Osteoblast (primary cell): ENCODE data around the gene PRICKLE1. TPM values are rescaled to one million over a fixed set of nuclear protein-coding genes. Genes with fewer than 3 reads are reported as not detected.

Source experiments
- DNase-seq: peaks from one replicate; pipeline ENCODE4 v3.0.0; 2011; ENCODE audit warnings: low spot score, mixed read lengths; ENCODE audit not compliant: insufficient read length; ENCODE audit errors: missing footprints
- H2AFZ ChIP-seq: 2 replicates; pipeline ENCODE4 v1.6.0; 2011; ENCODE audit warnings: mild to moderate bottlenecking, low read length
- H3K27ac ChIP-seq: 2 replicates; pipeline ENCODE4 v1.5.1; 2011; ENCODE audit warnings: mild to moderate bottlenecking, low read depth, low read length, moderate library complexity
- H3K27me3 ChIP-seq: 2 replicates; pipeline ENCODE4 v1.6.0; 2012; ENCODE audit warnings: mild to moderate bottlenecking, control low read depth, inconsistent platforms, low read length, moderate library complexity; ENCODE audit not compliant: insufficient read depth
- H3K36me3 ChIP-seq: 2 replicates; pipeline ENCODE4 v1.5.1; 2011; ENCODE audit warnings: mild to moderate bottlenecking, low read length, control low read depth, moderate library complexity; ENCODE audit not compliant: insufficient read depth
- H3K4me1 ChIP-seq: 2 replicates; pipeline ENCODE4 v1.5.1; 2011; ENCODE audit warnings: mild to moderate bottlenecking, low read length, control low read depth, moderate library complexity; ENCODE audit not compliant: insufficient read depth
- H3K4me2 ChIP-seq: 2 replicates; pipeline ENCODE4 v1.6.0; 2011; ENCODE audit warnings: mild to moderate bottlenecking, low read length; ENCODE audit not compliant: insufficient read depth
- H3K4me3 ChIP-seq: fragments of 200-600 bp; sonication (generic); 3 replicates; pipeline ENCODE4 v1.5.1; 2012; ENCODE audit warnings: mild to moderate bottlenecking, low read length, inconsistent platforms; ENCODE audit not compliant: insufficient read depth
- H3K79me2 ChIP-seq: 2 replicates; pipeline ENCODE4 v1.6.0; 2012; ENCODE audit warnings: mild to moderate bottlenecking, low read length, control low read depth, inconsistent platforms; ENCODE audit not compliant: insufficient read depth
- H3K9me3 ChIP-seq: 2 replicates; pipeline ENCODE4 v1.5.1; 2011; ENCODE audit warnings: low read depth, low read length, control low read depth
- H4K20me1 ChIP-seq: 2 replicates; pipeline ENCODE4 v1.6.0; 2012; ENCODE audit warnings: mild to moderate bottlenecking, low read length, control low read depth; ENCODE audit not compliant: insufficient read depth
- total RNA-seq: library from RNA; depleted of rRNA; stranded (reverse); fragments of >200 nt; gene quantifications from 2 replicates; pipeline ENCODE4 v1.2.3, GENCODE V29; 2012
- TF ChIP-seq, protein P1 (sequence below): IDR thresholded peaks from 2 replicates; pipeline ENCODE4 v1.5.1; 2011; ENCODE audit warnings: mild to moderate bottlenecking, low read depth, low read length, moderate library complexity; ENCODE audit errors: extremely low read depth

The PRICKLE1 gene
- total RNA-seq, 1 donor = 13.0 TPM

DNA sequence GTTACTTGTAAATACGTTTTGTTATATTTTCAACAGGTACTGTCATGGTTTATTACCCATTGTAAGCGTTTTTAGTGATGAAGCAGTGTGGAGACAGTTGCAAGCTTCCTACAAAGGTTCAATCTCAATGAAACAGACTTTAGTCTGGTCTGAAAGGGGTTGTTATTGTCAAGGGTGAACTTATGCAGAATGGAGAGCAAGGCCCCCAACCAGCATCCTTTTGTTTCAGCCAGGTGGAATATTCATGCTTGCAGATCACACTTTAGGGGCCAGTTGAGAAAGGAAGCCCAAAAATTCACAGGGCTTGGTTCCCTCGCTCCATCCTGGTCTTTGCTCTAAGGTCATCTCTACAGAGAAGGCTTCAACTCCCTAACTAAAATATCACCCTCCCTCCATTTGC is 103.7 kb downstream of the PRICKLE1 start:
- H3K9me3 ChIP-seq = no peaks in the 10 kb centered on the region
- H2AFZ ChIP-seq = no peak overlapping the region
- no peak overlapping the region for H3K4me2 ChIP-seq
- DNase-seq = no peak
- H4K20me1 ChIP-seq = peaks cover 46% of the 10 kb centered on the region
- TF ChIP-seq, protein P1, sequence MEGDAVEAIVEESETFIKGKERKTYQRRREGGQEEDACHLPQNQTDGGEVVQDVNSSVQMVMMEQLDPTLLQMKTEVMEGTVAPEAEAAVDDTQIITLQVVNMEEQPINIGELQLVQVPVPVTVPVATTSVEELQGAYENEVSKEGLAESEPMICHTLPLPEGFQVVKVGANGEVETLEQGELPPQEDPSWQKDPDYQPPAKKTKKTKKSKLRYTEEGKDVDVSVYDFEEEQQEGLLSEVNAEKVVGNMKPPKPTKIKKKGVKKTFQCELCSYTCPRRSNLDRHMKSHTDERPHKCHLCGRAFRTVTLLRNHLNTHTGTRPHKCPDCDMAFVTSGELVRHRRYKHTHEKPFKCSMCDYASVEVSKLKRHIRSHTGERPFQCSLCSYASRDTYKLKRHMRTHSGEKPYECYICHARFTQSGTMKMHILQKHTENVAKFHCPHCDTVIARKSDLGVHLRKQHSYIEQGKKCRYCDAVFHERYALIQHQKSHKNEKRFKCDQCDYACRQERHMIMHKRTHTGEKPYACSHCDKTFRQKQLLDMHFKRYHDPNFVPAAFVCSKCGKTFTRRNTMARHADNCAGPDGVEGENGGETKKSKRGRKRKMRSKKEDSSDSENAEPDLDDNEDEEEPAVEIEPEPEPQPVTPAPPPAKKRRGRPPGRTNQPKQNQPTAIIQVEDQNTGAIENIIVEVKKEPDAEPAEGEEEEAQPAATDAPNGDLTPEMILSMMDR = no peak
- no peak overlapping the region for H3K4me3 ChIP-seq
- H3K27me3 ChIP-seq = no peaks in the 10 kb centered on the region
- H3K36me3 ChIP-seq = no peaks in the 10 kb centered on the region
- no peak overlapping the region for H3K27ac ChIP-seq
- peaks cover 23% of the 10 kb centered on the region for H3K4me1 ChIP-seq
- peaks cover 23% of the 10 kb centered on the region for H3K79me2 ChIP-seq

DNA sequence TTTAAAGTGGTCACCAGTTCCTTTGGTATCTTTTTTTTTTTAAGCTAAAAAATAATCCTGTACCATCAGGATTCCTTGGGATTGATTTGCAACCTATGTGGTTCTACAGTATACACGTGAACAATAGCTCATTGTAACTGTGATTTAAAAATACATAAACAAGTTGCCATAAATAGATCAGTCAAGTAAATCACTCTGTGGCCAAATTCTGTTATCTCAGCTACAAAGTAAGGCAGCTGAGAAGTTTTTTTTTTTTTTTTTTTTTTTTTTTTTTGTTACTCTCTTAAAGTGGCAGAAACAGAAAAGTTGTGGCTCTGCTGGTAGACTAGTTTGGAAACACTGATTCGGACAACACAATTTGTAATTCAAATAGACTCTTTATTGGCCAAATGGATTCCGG is 104.5 kb downstream of the PRICKLE1 start:
- no peak overlapping the region for H2AFZ ChIP-seq
- DNase-seq = no peak
- peak overlapping the region; percentile 91 for H3K4me2 ChIP-seq
- peaks cover 55% of the 10 kb centered on the region for H4K20me1 ChIP-seq
- H3K4me1 ChIP-seq = peaks cover 26% of the 10 kb centered on the region
- no peaks in the 10 kb centered on the region for H3K27me3 ChIP-seq
- no peak overlapping the region for H3K4me3 ChIP-seq
- TF ChIP-seq, protein P1 = no peak
- H3K79me2 ChIP-seq = peaks cover 32% of the 10 kb centered on the region
- H3K36me3 ChIP-seq = no peaks in the 10 kb centered on the region
- H3K27ac ChIP-seq = no peak overlapping the region
- no peaks in the 10 kb centered on the region for H3K9me3 ChIP-seq

DNA sequence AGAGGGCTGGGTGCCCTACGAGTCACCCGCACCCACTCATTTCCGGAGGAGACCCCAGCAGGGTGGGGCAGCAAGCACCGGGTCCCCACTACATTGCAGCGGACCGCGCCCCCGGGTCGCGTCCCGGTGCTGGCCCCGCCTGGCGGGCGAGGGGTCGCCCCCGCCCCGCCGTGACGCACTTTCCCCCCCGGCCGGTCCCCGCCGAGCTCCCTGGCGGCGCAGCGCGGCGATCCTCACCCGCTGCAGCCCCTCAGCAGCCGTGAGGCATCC is 106.1 kb downstream of the PRICKLE1 start:
- Histone ChIP-seq H3K4me1 (peaks cover 26% of the 10 kb centered on the region), H4K20me1 (peaks cover 65% of the 10 kb centered on the region)

DNA sequence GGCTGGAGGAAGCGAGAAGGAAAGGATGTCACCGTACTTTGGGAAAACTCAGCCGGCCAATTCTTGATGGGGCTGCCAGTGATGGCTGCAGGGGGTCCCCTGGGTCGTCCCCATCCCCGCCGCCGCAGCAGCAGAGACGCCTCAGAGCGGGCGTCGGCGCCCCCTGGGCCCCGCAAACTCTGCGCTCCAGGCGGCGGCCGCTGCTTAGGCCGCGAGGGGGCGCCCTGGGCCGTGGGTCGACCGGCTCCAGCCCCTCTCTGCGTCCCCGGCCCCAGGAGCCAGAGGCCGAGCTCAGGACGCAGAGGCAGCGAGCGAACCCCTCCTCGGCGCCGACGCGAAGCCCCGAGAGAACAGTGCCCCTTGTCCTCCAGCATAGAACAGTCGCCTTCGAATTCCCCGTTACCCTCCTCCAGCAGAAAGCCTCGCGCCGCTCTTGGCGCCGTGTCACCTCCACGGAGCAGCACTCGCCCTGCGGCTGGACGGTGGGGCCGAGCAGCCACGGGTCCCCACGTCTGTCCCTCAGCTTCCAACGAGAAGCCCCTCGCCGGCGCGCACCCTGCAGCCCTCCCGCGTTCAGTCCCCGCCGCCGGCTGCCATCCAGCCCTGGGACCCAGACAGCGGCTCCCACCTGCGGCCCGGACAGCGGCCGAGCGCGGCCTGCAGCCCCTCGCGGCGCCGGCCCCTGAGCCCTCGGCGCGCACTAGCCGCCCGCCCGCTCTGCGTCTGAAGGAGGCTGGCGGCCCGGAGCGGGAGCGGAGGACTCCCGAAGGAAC is 106.6 kb downstream of the PRICKLE1 start:
- DNase-seq = peak; percentile 97
- H4K20me1 ChIP-seq = peaks cover 65% of the 10 kb centered on the region
- no peaks in the 10 kb centered on the region for H3K36me3 ChIP-seq
- H3K4me1 ChIP-seq = peaks cover 29% of the 10 kb centered on the region
- H3K79me2 ChIP-seq = peaks cover 52% of the 10 kb centered on the region
- H3K4me3 ChIP-seq = peak overlapping the region; percentile 87
- TF ChIP-seq, protein P1 = peak; percentile 74
- H3K4me2 ChIP-seq = peak overlapping the region; percentile 91
- H3K9me3 ChIP-seq = no peaks in the 10 kb centered on the region
- peak overlapping the region; percentile 71 for H2AFZ ChIP-seq
- peak overlapping the region; percentile 62 for H3K27ac ChIP-seq
- H3K27me3 ChIP-seq = no peaks in the 10 kb centered on the region

More for the DNA sequence above, 106.1 kb downstream of the PRICKLE1 start:
- Histone ChIP-seq H3K4me2 (peak overlapping the region; percentile 91), H3K79me2 (peaks cover 47% of the 10 kb centered on the region), H3K4me3 (peak overlapping the region; percentile 87), H3K27me3 (no peaks in the 10 kb centered on the region), H3K9me3 (no peaks in the 10 kb centered on the region), H3K36me3 (no peaks in the 10 kb centered on the region), H3K27ac (peak overlapping the region; percentile 62), H2AFZ (peak overlapping the region; percentile 62)
- peak; percentile 89 for DNase-seq
- TF ChIP-seq, protein P1 = no peak
